KMS-11 (cell line): ENCODE measurements around the gene XKRX.

Experiments used
- H2AFZ ChIP-seq: fragments of 200-600 bp; sonication (generic); 2 replicates; pipeline ENCODE4 v1.6.1; 2016; ENCODE audit warnings: antibody characterized with exemption, mixed run types, low read depth
- H3K27ac ChIP-seq: fragments of 200-600 bp; sonication (generic); 2 replicates; pipeline ENCODE4 v1.6.1; 2016; ENCODE audit warnings: mild to moderate bottlenecking, mixed run types
- H3K27me3 ChIP-seq: fragments of 200-600 bp; sonication (generic); 2 replicates; pipeline ENCODE4 v1.6.1; 2017; ENCODE audit warnings: mild to moderate bottlenecking, low read depth, mixed run types, moderate library complexity; ENCODE audit not compliant: insufficient read depth
- H3K36me3 ChIP-seq: fragments of 200-600 bp; sonication (generic); 2 replicates; pipeline ENCODE4 v1.6.1; 2017; ENCODE audit warnings: mild to moderate bottlenecking, mixed run types; ENCODE audit not compliant: insufficient read depth
- H3K4me1 ChIP-seq: fragments of 200-600 bp; sonication (generic); 2 replicates; pipeline ENCODE4 v1.6.1; 2016; ENCODE audit warnings: mild to moderate bottlenecking, low read depth, mixed run types; ENCODE audit not compliant: poor library complexity, severe bottlenecking
- H3K4me2 ChIP-seq: fragments of 200-600 bp; sonication (generic); 2 replicates; pipeline ENCODE4 v1.7.0; 2016; ENCODE audit warnings: mild to moderate bottlenecking, mixed run types
- H3K4me3 ChIP-seq: fragments of 200-600 bp; sonication (generic); IDR thresholded peaks from 2 replicates; pipeline ENCODE4 v1.6.1; 2017; ENCODE audit warnings: low read depth, low read length, mixed read lengths; ENCODE audit not compliant: insufficient read depth
- H3K79me2 ChIP-seq: fragments of 200-600 bp; sonication (generic); 2 replicates; pipeline ENCODE4 v1.6.1; 2016; ENCODE audit warnings: low read depth, mixed run types; ENCODE audit not compliant: insufficient read depth
- H3K9ac ChIP-seq: fragments of 200-600 bp; sonication (generic); 2 replicates; pipeline ENCODE4 v1.6.1; 2016; ENCODE audit warnings: mild to moderate bottlenecking, mixed run types
- H4K20me1 ChIP-seq: fragments of 200-600 bp; sonication (generic); 2 replicates; pipeline ENCODE4 v1.6.1; 2016; ENCODE audit warnings: mild to moderate bottlenecking, mixed run types; ENCODE audit not compliant: insufficient read depth
- CTCF ChIP-seq: fragments of 200-600 bp; sonication (generic); conservative IDR thresholded peaks from 2 replicates; pipeline ENCODE4 v1.6.1; 2017; ENCODE audit warnings: low read depth, mild to moderate bottlenecking, antibody characterized with exemption, low read length, moderate library complexity, mixed read lengths

XKRX gene

GRCh38 chrX:100969936-100970335 is 41.2 kb upstream of the XKRX start:
- H3K36me3 ChIP-seq = no peaks in the 10 kb centered on the region
- no peak overlapping the region for H2AFZ ChIP-seq
- no peak overlapping the region for H3K4me2 ChIP-seq
- no peak overlapping the region for H3K27ac ChIP-seq
- H3K9ac ChIP-seq = no peak overlapping the region
- no peaks in the 10 kb centered on the region for H3K79me2 ChIP-seq
- H4K20me1 ChIP-seq = no peaks in the 10 kb centered on the region
- H3K27me3 ChIP-seq = no peaks in the 10 kb centered on the region
- H3K4me1 ChIP-seq = no peaks in the 10 kb centered on the region
- H3K4me3 ChIP-seq = no peak overlapping the region
- TF ChIP-seq CTCF = no peak

- H3K79me2 ChIP-seq = no peaks in the 10 kb centered on the region
- TF ChIP-seq CTCF = no peak
Measured at GRCh38 chrX:100969408-100969807, 40.7 kb upstream of the XKRX start, which contains the start of gene ARL13A. Gene ARL13A (plus strand): TSS chrX:100969708. CDS start chrX:100973690, 3,982 bp downstream.

GRCh38 chrX:100964362-100964761 is 35.6 kb upstream of the XKRX start:
- H3K27ac ChIP-seq = no peak overlapping the region
- H3K9ac ChIP-seq = no peak overlapping the region
- H3K79me2 ChIP-seq = no peaks in the 10 kb centered on the region
- H3K4me1 ChIP-seq = no peaks in the 10 kb centered on the region
- H3K27me3 ChIP-seq = no peaks in the 10 kb centered on the region
- TF ChIP-seq CTCF = no peak
- H2AFZ ChIP-seq = no peak overlapping the region
- no peak overlapping the region for H3K4me3 ChIP-seq
- H3K4me2 ChIP-seq = no peak overlapping the region
- no peaks in the 10 kb centered on the region for H3K36me3 ChIP-seq
- no peaks in the 10 kb centered on the region for H4K20me1 ChIP-seq

More at GRCh38 chrX:100969408-100969807, 40.7 kb upstream of the XKRX start, which contains the start of gene ARL13A:
- H3K4me2 ChIP-seq = no peak within 1 kb of the TSS
- no peaks in the 10 kb centered on the region for H3K4me1 ChIP-seq
- no peak within 1 kb of the TSS for H2AFZ ChIP-seq
- no peaks in the 10 kb centered on the region for H4K20me1 ChIP-seq
- no peaks in the 10 kb centered on the region for H3K27me3 ChIP-seq
- no peaks in the 10 kb centered on the region for H3K36me3 ChIP-seq
- H3K27ac ChIP-seq = no peak within 1 kb of the TSS
- no peak within 1 kb of the TSS for H3K4me3 ChIP-seq
- no peak within 1 kb of the TSS for H3K9ac ChIP-seq

GRCh38 chrX:100962811-100963210 is 34.1 kb upstream of the XKRX start:
- Histone ChIP-seq H3K27me3 (no peaks in the 10 kb centered on the region), H3K36me3 (no peaks in the 10 kb centered on the region), H2AFZ (no peak overlapping the region), H3K79me2 (no peaks in the 10 kb centered on the region), H3K4me2 (no peak overlapping the region), H3K4me1 (no peaks in the 10 kb centered on the region), H4K20me1 (no peaks in the 10 kb centered on the region), H3K9ac (no peak overlapping the region), H3K27ac (no peak overlapping the region), H3K4me3 (no peak overlapping the region)
- no peak for TF ChIP-seq CTCF

- H3K4me1 ChIP-seq = no peaks in the 10 kb centered on the region
- no peaks in the 10 kb centered on the region for H3K27me3 ChIP-seq
- no peak overlapping the region for H2AFZ ChIP-seq
- no peak overlapping the region for H3K4me3 ChIP-seq
- H3K79me2 ChIP-seq = no peaks in the 10 kb centered on the region
- no peaks in the 10 kb centered on the region for H4K20me1 ChIP-seq
- H3K36me3 ChIP-seq = no peaks in the 10 kb centered on the region
- TF ChIP-seq CTCF = no peak
- no peak overlapping the region for H3K9ac ChIP-seq
- no peak overlapping the region for H3K27ac ChIP-seq
- no peak overlapping the region for H3K4me2 ChIP-seq
Measured at GRCh38 chrX:100948557-100948956, 19.8 kb upstream of the XKRX start.
